K562 (cell line): ENCODE results near the gene LAG3. TPM values are rescaled to one million over a fixed set of nuclear protein-coding genes. Genes with fewer than 3 reads are reported as not detected.

Experiments
- CC2D1A ChIP-seq: fragments of 450-650 bp; IDR thresholded peaks from 2 replicates; pipeline ENCODE4 v1.6.1; 2017; ENCODE audit warnings: mild to moderate bottlenecking
- GATA2 ChIP-seq: sonication (generic); formaldehyde crosslinking; IDR thresholded peaks from 2 replicates; pipeline ENCODE4 v1.4.0; 2020; ENCODE audit warnings: mild to moderate bottlenecking, missing genetic modification reagents
- GTF2A2 ChIP-seq: IDR thresholded peaks from 2 replicates; pipeline ENCODE4 v1.6.1; 2016; ENCODE audit warnings: mild to moderate bottlenecking, missing genetic modification characterization, missing compliant biosample characterization
- IRF2 ChIP-seq: sonication (generic); formaldehyde crosslinking; IDR thresholded peaks from 2 replicates; pipeline ENCODE4 v1.8.1; 2022; ENCODE audit warnings: mild to moderate bottlenecking, missing genetic modification reagents
- JUNB ChIP-seq: fragments of 450-650 bp; formaldehyde crosslinking; conservative IDR thresholded peaks from 2 replicates; pipeline ENCODE4 v1.4.0; 2020; ENCODE audit warnings: mild to moderate bottlenecking
- LARP7 ChIP-seq: fragments of 450-650 bp; IDR thresholded peaks from 2 replicates; pipeline ENCODE4 v1.6.1; 2016
- MBD2 ChIP-seq: sonication (generic); IDR thresholded peaks from 2 replicates; pipeline ENCODE4 v1.6.1; 2016; ENCODE audit warnings: low read depth, borderline replicate concordance
- MXI1 ChIP-seq: IDR thresholded peaks from 2 replicates; pipeline ENCODE4 v1.6.1; 2011; ENCODE audit warnings: low read depth, mild to moderate bottlenecking, improper control_type of control experiment, low read length
- NCOA6 ChIP-seq: fragments of 450-650 bp; IDR thresholded peaks from 2 replicates; pipeline ENCODE4 v1.6.1; 2017; ENCODE audit warnings: mild to moderate bottlenecking
- NFATC3 ChIP-seq: fragments of 450-650 bp; IDR thresholded peaks from 2 replicates; pipeline ENCODE4 v1.6.1; 2017; ENCODE audit warnings: mild to moderate bottlenecking
- NFYB ChIP-seq: IDR thresholded peaks from 2 replicates; pipeline ENCODE4 v1.6.1; 2011; ENCODE audit warnings: mild to moderate bottlenecking, moderate library complexity; ENCODE audit not compliant: insufficient read length; ENCODE audit errors: extremely low read depth
- TBL1XR1 ChIP-seq, 2 experiments: IDR thresholded peaks; 2 replicates each; pipeline ENCODE4 v1.6.1; 2012; ENCODE audit warnings: improper control_type of control experiment in 2 of 2, low read length in 2 of 2, mild to moderate bottlenecking in 1 of 2
- ZEB2 ChIP-seq: fragments of 450-650 bp; IDR thresholded peaks from 2 replicates; pipeline ENCODE4 v1.6.1; 2016
- ZNF436 ChIP-seq: fragments of 250-450, 450-650 bp; sonication (Bioruptor Pico); formaldehyde crosslinking; IDR thresholded peaks from 2 replicates; pipeline ENCODE4 v1.7.0; 2020; ENCODE audit warnings: mild to moderate bottlenecking
- ZNF57 ChIP-seq: fragments of 450-650 bp; formaldehyde crosslinking; IDR thresholded peaks from 2 replicates; pipeline ENCODE4 v1.4.0; 2020; ENCODE audit warnings: mild to moderate bottlenecking, moderate library complexity
- ZNF696 ChIP-seq: fragments of 250-450 bp; sonication (Bioruptor Pico); conservative IDR thresholded peaks from 2 replicates; pipeline ENCODE4 v1.4.0; 2020; ENCODE audit warnings: mild to moderate bottlenecking, moderate library complexity
- polyA plus RNA-seq, 8 experiments: library from polyadenylated mRNA; depleted of rRNA in 4 of 8; stranded (reverse) in 5 of 8; unstranded in 3 of 8; fragments of >200 nt; fragmentation: Nextera tagmentation in 2 of 8; fragmentation: Illumina TruSeq in 1 of 8; extraction: Ambion mirVana in 2 of 8; extraction: Trizol in 1 of 8; gene quantifications; 2 replicates each; pipeline versions ENCODE4 v1.2.1 to v1.2.3, GENCODE V29; 2011 to 2014; ENCODE audit warnings: inconsistent platforms in 1 of 8, missing spikeins in 1 of 8
- total RNA-seq, 7 experiments: library from RNA; depleted of rRNA in 6 of 7; stranded (reverse); fragments of >200 nt in 6 of 7; fragmentation: Illumina TruSeq in 2 of 7; extraction: Trizol in 2 of 7; gene quantifications; 2 replicates each; pipeline versions ENCODE4 v1.2.1 to v1.2.3, GENCODE V29; 2011 to 2021; ENCODE audit warnings: low replicate concordance in 1 of 7
- TF ChIP-seq, protein P1 (sequence below): fragments of 200-600 bp; sonication (generic); IDR thresholded peaks from one replicate; pipeline ENCODE4 v1.6.1; 2012; ENCODE audit warnings: mild to moderate bottlenecking, low read depth, low read length, inconsistent platforms
- TF ChIP-seq, protein P2 (sequence below): sonication (generic); formaldehyde crosslinking; IDR thresholded peaks from 2 replicates; pipeline ENCODE4 v1.8.0; 2022; ENCODE audit warnings: mild to moderate bottlenecking, missing genetic modification reagents

Gene LAG3
- total and polyA plus RNA-seq, 9 of the 15 experiments (the other 6 are each of a cell fraction or from before 2014, with no cell fraction given), result 0.07 to 0.66 (median 0.09) TPM; not detected in 1

DNA sequence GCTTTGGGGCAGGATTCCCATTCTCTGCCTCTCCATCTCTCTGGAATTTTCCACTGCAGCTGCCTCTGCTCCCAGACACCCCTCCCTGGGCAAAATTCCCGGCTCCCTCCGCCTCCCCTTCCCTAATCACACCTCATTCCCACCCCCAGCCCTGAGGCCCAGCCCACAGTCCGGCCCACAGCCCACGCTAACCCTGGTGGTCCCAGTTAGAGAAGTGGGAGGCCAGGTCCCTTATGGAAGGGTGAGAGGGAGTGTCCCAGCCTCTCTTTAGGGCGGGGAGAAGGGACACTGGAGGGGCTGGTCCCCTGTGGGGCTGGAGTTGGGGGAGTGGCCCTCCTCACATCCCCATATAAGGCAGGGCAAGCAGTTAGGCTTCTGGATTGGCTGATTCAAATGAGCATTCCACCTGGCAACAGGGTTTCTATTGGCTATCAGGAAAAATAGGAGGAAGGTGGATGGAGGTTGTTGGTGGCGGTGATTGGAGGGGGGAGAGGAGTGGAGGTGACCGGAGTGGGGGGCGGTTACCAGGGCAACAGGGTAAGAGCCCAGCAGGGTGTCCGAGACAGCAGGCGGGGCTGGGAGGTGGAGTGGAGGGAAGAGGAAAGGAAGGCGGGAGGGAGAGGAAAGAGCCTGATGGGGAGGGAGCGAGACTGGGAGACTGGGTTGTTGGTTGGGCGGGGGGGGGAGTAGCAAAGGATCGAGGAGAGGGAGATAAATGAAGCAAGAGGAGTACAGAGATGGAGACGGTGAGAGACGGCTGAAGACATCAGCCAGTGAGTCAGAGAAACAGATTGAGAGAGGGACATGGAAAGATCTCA lies 8.1 kb upstream of the LAG3 start (continued):
- TF ChIP-seq, protein P1, sequence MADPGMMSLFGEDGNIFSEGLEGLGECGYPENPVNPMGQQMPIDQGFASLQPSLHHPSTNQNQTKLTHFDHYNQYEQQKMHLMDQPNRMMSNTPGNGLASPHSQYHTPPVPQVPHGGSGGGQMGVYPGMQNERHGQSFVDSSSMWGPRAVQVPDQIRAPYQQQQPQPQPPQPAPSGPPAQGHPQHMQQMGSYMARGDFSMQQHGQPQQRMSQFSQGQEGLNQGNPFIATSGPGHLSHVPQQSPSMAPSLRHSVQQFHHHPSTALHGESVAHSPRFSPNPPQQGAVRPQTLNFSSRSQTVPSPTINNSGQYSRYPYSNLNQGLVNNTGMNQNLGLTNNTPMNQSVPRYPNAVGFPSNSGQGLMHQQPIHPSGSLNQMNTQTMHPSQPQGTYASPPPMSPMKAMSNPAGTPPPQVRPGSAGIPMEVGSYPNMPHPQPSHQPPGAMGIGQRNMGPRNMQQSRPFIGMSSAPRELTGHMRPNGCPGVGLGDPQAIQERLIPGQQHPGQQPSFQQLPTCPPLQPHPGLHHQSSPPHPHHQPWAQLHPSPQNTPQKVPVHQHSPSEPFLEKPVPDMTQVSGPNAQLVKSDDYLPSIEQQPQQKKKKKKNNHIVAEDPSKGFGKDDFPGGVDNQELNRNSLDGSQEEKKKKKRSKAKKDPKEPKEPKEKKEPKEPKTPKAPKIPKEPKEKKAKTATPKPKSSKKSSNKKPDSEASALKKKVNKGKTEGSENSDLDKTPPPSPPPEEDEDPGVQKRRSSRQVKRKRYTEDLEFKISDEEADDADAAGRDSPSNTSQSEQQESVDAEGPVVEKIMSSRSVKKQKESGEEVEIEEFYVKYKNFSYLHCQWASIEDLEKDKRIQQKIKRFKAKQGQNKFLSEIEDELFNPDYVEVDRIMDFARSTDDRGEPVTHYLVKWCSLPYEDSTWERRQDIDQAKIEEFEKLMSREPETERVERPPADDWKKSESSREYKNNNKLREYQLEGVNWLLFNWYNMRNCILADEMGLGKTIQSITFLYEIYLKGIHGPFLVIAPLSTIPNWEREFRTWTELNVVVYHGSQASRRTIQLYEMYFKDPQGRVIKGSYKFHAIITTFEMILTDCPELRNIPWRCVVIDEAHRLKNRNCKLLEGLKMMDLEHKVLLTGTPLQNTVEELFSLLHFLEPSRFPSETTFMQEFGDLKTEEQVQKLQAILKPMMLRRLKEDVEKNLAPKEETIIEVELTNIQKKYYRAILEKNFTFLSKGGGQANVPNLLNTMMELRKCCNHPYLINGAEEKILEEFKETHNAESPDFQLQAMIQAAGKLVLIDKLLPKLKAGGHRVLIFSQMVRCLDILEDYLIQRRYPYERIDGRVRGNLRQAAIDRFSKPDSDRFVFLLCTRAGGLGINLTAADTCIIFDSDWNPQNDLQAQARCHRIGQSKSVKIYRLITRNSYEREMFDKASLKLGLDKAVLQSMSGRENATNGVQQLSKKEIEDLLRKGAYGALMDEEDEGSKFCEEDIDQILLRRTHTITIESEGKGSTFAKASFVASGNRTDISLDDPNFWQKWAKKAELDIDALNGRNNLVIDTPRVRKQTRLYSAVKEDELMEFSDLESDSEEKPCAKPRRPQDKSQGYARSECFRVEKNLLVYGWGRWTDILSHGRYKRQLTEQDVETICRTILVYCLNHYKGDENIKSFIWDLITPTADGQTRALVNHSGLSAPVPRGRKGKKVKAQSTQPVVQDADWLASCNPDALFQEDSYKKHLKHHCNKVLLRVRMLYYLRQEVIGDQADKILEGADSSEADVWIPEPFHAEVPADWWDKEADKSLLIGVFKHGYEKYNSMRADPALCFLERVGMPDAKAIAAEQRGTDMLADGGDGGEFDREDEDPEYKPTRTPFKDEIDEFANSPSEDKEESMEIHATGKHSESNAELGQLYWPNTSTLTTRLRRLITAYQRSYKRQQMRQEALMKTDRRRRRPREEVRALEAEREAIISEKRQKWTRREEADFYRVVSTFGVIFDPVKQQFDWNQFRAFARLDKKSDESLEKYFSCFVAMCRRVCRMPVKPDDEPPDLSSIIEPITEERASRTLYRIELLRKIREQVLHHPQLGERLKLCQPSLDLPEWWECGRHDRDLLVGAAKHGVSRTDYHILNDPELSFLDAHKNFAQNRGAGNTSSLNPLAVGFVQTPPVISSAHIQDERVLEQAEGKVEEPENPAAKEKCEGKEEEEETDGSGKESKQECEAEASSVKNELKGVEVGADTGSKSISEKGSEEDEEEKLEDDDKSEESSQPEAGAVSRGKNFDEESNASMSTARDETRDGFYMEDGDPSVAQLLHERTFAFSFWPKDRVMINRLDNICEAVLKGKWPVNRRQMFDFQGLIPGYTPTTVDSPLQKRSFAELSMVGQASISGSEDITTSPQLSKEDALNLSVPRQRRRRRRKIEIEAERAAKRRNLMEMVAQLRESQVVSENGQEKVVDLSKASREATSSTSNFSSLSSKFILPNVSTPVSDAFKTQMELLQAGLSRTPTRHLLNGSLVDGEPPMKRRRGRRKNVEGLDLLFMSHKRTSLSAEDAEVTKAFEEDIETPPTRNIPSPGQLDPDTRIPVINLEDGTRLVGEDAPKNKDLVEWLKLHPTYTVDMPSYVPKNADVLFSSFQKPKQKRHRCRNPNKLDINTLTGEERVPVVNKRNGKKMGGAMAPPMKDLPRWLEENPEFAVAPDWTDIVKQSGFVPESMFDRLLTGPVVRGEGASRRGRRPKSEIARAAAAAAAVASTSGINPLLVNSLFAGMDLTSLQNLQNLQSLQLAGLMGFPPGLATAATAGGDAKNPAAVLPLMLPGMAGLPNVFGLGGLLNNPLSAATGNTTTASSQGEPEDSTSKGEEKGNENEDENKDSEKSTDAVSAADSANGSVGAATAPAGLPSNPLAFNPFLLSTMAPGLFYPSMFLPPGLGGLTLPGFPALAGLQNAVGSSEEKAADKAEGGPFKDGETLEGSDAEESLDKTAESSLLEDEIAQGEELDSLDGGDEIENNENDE, result no peak
- TF ChIP-seq TBL1XR1 (IDR thresholded peaks at IDR 0.05; ENCODE audit: low read length in 2 of 2) (no peak), NCOA6 (no peak), NFATC3 (no peak), ZEB2 (peak; percentile 61; the same call in 1 of the 2 replicates), IRF2 (CRISPR knock-in tag) (no peak), MXI1 (peak; percentile 53; the same call in 1 of the 2 replicates), LARP7 (0 out of 2 replicates have a peak, but pooled peaks have one; percentile 41), ZNF696 (CRISPR knock-in tag) (no peak), ZNF436 (CRISPR knock-in tag) (no peak), ZNF57 (CRISPR knock-in tag) (no peak), GTF2A2 (tag) (no peak), JUNB (no peak), NFYB (peak; percentile 58), MBD2 (peak; percentile 74; the same call in 1 of the 2 replicates), CC2D1A (no peak), GATA2 (no peak)
- TF ChIP-seq, protein P2, sequence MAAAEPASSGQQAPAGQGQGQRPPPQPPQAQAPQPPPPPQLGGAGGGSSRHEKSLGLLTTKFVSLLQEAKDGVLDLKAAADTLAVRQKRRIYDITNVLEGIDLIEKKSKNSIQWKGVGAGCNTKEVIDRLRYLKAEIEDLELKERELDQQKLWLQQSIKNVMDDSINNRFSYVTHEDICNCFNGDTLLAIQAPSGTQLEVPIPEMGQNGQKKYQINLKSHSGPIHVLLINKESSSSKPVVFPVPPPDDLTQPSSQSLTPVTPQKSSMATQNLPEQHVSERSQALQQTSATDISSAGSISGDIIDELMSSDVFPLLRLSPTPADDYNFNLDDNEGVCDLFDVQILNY, result no peak
